RWPE2 (cell line): ENCODE results near the gene RAB26.
A peak's percentile ranks its signal among the peaks of the same experiment; 100 is the strongest.
"Not testable (repeated sequence)": the region's sequence is repeated elsewhere in the genome, so short reads cannot be mapped to it uniquely, and the experiment has no call there.

Source experiments
- ATAC-seq: fragments of 200-7000 bp; cut with Tn5 transposase; 3 replicates; pipeline ENCODE4 v1.9.1; 2021; ENCODE audit warnings: low read depth
- DNase-seq: peaks from one replicate; pipeline ENCODE4 v3.0.0-alpha.2; 2020; ENCODE audit warnings: low spot score
- H3K27ac ChIP-seq: fragments of 450-650 bp; 2 replicates; pipeline ENCODE4 v1.5.1; 2017; ENCODE audit warnings: mild to moderate bottlenecking; ENCODE audit not compliant: poor library complexity, severe bottlenecking
- H3K27me3 ChIP-seq: fragments of 250-450 bp; sonication (Bioruptor Pico); 2 replicates; pipeline ENCODE4 v1.5.1; 2021; ENCODE audit warnings: mild to moderate bottlenecking, moderate library complexity; ENCODE audit not compliant: insufficient read depth, poor library complexity, severe bottlenecking
- H3K36me3 ChIP-seq: fragments of 250-450 bp; sonication (Bioruptor Pico); 2 replicates; pipeline ENCODE4 v1.5.1; 2020; ENCODE audit warnings: low read depth, mild to moderate bottlenecking, moderate library complexity
- H3K4me1 ChIP-seq: fragments of 250-450 bp; sonication (Bioruptor Pico); 2 replicates; pipeline ENCODE4 v1.5.1; 2021; ENCODE audit warnings: mild to moderate bottlenecking, moderate library complexity; ENCODE audit not compliant: insufficient read depth, poor library complexity, severe bottlenecking
- H3K4me3 ChIP-seq: fragments of 250-450 bp; sonication (Bioruptor Pico); 2 replicates; pipeline ENCODE4 v1.5.1; 2021; ENCODE audit warnings: mild to moderate bottlenecking, moderate library complexity; ENCODE audit not compliant: severe bottlenecking
- H3K9me3 ChIP-seq: fragments of 250-450 bp; sonication (Bioruptor Pico); 2 replicates; pipeline ENCODE4 v1.5.1; 2021; ENCODE audit warnings: mild to moderate bottlenecking, moderate library complexity; ENCODE audit not compliant: severe bottlenecking
- TF ChIP-seq, protein P1 (sequence below): fragments of 450-650 bp; IDR thresholded peaks from one replicate; pipeline ENCODE4 v1.5.1; 2017; ENCODE audit warnings: mild to moderate bottlenecking, moderate library complexity; ENCODE audit not compliant: poor library complexity, severe bottlenecking

RAB26 gene

DNA sequence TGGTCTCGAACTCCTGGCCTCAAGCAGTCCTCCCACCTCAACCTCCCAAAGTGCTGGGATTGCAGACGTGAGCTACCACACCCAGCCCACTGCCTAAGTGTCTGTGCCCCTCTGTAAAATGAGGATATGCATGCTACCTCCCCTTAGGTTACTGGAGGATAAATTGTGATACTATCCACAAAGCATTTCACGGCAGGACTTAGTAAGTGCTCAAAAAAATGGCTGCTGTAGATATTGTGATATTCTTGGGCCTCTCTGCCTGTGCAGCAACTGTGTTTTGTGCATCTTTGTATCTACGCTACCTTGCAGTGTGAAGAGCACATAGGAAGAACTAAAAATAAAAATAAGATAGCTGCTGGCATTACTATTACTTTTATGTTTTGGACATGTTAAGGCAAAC is 49.9 kb downstream of the RAB26 start:
- Histone ChIP-seq H3K9me3 (no peaks in the 10 kb centered on the region), H3K27ac (no peak overlapping the region), H3K36me3 (no peaks in the 10 kb centered on the region), H3K27me3 (peaks cover 9% of the 10 kb centered on the region), H3K4me1 (no peaks in the 10 kb centered on the region), H3K4me3 (no peak overlapping the region)
- no peak for ATAC-seq
- DNase-seq: no peak
- TF ChIP-seq, protein P1, sequence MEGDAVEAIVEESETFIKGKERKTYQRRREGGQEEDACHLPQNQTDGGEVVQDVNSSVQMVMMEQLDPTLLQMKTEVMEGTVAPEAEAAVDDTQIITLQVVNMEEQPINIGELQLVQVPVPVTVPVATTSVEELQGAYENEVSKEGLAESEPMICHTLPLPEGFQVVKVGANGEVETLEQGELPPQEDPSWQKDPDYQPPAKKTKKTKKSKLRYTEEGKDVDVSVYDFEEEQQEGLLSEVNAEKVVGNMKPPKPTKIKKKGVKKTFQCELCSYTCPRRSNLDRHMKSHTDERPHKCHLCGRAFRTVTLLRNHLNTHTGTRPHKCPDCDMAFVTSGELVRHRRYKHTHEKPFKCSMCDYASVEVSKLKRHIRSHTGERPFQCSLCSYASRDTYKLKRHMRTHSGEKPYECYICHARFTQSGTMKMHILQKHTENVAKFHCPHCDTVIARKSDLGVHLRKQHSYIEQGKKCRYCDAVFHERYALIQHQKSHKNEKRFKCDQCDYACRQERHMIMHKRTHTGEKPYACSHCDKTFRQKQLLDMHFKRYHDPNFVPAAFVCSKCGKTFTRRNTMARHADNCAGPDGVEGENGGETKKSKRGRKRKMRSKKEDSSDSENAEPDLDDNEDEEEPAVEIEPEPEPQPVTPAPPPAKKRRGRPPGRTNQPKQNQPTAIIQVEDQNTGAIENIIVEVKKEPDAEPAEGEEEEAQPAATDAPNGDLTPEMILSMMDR: no peak

DNA sequence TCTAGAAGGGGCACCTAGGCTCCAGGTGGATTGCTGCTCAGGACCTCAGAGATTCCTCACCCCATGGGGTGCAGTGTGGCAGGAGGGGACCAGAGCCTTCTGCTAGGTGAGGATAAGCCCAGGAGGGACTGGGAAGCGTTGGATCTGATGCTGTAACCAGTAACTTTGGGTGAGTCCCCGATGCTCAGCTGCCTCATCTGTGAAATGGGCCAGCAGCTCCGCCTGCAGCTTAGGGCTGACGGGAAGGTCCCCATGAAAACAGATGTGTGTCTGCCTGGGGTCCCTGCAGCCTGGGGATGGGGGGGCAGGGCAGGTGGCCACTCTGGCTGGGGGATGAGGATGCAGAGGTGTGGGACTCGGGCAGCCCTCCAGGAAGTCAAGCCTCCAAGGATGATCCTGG is 50.7 kb downstream of the RAB26 start:
- Histone ChIP-seq H3K27me3 (peaks cover 9% of the 10 kb centered on the region), H3K27ac (no peak overlapping the region), H3K4me1 (no peaks in the 10 kb centered on the region), H3K4me3 (no peak overlapping the region), H3K9me3 (no peaks in the 10 kb centered on the region), H3K36me3 (no peaks in the 10 kb centered on the region)
- TF ChIP-seq, protein P1: no peak
- ATAC-seq (no peak), DNase-seq (no peak)

DNA sequence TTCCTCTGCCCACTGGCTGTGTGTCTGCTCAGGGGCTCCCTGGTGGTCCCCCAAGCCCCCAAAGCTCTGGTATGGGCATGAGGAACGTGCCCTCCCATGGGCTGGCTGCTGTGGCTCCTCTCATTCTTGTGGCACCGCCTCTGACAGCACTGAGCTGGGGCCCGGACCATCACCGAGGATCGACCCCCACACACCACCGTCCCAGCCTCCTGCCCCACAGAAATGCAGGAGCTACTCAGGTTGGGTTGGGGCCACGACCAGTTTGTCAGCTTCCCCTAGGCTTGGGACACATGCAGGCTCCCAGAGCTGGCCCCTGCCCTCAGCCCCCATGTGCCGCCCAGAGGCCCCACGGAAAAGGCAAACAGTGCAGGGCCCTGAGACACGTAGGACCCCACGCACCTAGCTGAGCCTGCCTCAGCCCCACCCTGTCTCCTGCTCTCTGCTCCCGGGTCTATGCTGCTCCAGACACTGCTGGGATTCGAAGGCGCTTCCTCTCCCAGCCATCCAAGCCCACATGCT is 51.3 kb downstream of the RAB26 start:
- Histone ChIP-seq H3K36me3 (no peaks in the 10 kb centered on the region), H3K4me3 (no peak overlapping the region), H3K9me3 (no peaks in the 10 kb centered on the region), H3K27ac (no peak overlapping the region), H3K27me3 (peaks cover 9% of the 10 kb centered on the region), H3K4me1 (no peaks in the 10 kb centered on the region)
- peak; percentile 55 for DNase-seq
- no peak for ATAC-seq
- TF ChIP-seq, protein P1: no peak

DNA sequence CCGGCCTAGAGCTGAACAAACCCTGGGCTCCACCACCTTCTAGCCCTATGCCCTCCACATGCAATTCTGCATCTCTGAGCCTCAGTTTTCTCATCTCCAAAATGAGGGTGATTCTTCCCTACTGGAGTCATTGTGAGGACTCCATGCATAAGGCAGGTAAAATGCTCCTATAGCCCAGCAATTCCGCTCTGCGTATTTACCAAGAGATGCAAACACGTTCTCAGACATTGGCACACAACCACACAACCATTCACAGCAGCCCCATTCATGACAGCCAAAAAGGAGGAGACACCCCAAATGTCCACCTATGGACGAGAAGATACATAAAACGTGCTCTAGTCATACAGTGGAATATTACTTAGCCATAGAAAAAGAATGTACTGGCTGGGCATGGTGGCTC is 51.9 kb downstream of the RAB26 start:
- DNase-seq (no peak), ATAC-seq (no peak)
- no peak overlapping the region for H3K4me3 ChIP-seq
- H3K4me1 ChIP-seq: no peaks in the 10 kb centered on the region
- H3K9me3 ChIP-seq: no peaks in the 10 kb centered on the region
- TF ChIP-seq, protein P1: no peak
- H3K27me3 ChIP-seq: peaks cover 6% of the 10 kb centered on the region
- no peaks in the 10 kb centered on the region for H3K36me3 ChIP-seq
- no peak overlapping the region for H3K27ac ChIP-seq

DNA sequence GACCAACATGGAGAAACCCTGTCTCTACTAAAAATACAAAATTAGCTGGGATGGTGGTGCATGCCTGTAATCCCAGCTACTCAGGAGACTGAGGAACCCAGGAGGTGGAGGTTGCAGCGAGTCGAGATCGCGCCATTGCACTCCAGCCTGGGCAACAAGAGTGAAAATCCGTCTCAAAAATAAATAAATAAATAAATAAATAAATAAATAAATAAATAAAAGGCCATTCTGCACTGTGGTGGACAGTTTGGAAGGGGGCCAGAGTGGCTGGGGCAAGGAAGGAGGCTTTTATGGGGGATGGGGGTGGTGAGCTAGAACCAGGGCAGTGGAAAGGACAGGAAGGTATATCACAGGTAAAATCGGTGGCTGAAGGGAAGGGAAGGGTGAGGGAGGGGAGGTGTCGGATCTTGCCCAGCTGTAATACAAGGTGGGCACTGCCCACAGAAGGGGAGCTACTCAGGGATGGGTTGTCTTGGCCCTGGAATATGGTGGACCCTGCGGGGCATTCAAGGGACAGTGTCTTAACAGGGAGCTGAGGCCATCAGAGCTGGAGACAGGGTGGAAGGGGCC is 54.8 kb downstream of the RAB26 start:
- H3K9me3 ChIP-seq, H3K27ac ChIP-seq, H3K27me3 ChIP-seq, H3K4me3 ChIP-seq, H3K4me1 ChIP-seq, ATAC-seq, DNase-seq: not testable (repeated sequence)
- peaks cover 15% of the 10 kb centered on the region for H3K36me3 ChIP-seq
